AG08395 (cell line): Measurements from ENCODE around the gene MAP2K7.
"Not testable (repeated sequence)": the region's sequence is repeated elsewhere in the genome, so short reads cannot be mapped to it uniquely, and the experiment has no call there.

ENCODE experiments used
- DNase-seq: peaks from one replicate; pipeline ENCODE4 v3.0.0; 2012; ENCODE audit warnings: mixed read lengths, low spot score

The MAP2K7 gene

GRCh38 chr19:7903244-7904073, at the start of gene MAP2K7:
Gene MAP2K7 (plus strand): TSS chr19:7903877. CDS start chr19:7903945, 68 bp downstream.
- DNase-seq: peak; percentile 100

GRCh38 chr19:7855426-7856108, 48.1 kb upstream of the MAP2K7 start:
- no peak for DNase-seq

- DNase-seq: no peak
Measured at GRCh38 chr19:7856109-7856591, 47.5 kb upstream of the MAP2K7 start.

GRCh38 chr19:7856679-7857663, 46.7 kb upstream of the MAP2K7 start:
- DNase-seq: no peak

GRCh38 chr19:7857727-7858108, 46.0 kb upstream of the MAP2K7 start:
- DNase-seq: no peak

- no peak for DNase-seq
Measured at GRCh38 chr19:7858109-7858770, 45.4 kb upstream of the MAP2K7 start.

- DNase-seq: not testable (repeated sequence)
Measured at GRCh38 chr19:7859087-7859486, 44.6 kb upstream of the MAP2K7 start.

- DNase-seq: no peak
Measured at GRCh38 chr19:7859831-7860713, 43.6 kb upstream of the MAP2K7 start.

- DNase-seq: no peak
Measured at GRCh38 chr19:7860714-7861618, 42.7 kb upstream of the MAP2K7 start.

- DNase-seq: no peak
Measured at GRCh38 chr19:7861619-7862412, 41.9 kb upstream of the MAP2K7 start.

GRCh38 chr19:7862413-7862951, 41.2 kb upstream of the MAP2K7 start:
- peak; percentile 60 for DNase-seq

- no peak for DNase-seq
Measured at GRCh38 chr19:7863157-7863970, 40.3 kb upstream of the MAP2K7 start.

- no peak for DNase-seq
Measured at GRCh38 chr19:7863971-7864689, 39.5 kb upstream of the MAP2K7 start.

GRCh38 chr19:7864690-7865074, 39.0 kb upstream of the MAP2K7 start:
- no peak for DNase-seq

GRCh38 chr19:7865262-7865911, 38.3 kb upstream of the MAP2K7 start:
- no peak for DNase-seq

- DNase-seq: no peak
Measured at GRCh38 chr19:7866399-7867091, 37.1 kb upstream of the MAP2K7 start.
